ENCODE data around the gene TBL2. TPM values are rescaled to one million over a fixed set of nuclear protein-coding genes. Genes with fewer than 3 reads are reported as not detected.
"Not testable (repeated sequence)": the region's sequence is repeated elsewhere in the genome, so short reads cannot be mapped to it uniquely, and the experiment has no call there.

TBL2 gene
- total and polyA plus RNA-seq, 7 experiments from 2014 or later: 19.2 to 40.9 (median 29.0) TPM

DNA sequence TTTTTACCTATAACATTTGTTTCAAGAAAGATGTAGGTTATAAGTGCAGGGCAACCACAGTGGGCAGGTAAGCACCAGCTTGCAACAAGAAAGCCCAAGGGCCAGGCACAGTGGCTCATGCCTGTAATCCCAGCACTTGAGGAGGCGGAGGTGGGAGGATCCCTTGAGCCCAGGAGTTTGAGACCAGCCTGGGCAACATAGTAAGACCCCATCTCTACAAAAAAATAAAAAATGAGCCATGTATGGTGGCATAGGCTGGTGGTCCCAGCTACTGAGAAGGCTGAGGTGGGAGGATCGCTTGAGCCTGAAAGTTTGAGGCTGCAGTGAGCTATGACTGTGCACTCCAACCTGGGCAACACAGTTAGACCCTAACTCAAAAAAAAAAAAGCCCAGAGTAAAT lies 33.7 kb downstream of the TBL2 start:
- Mint-ChIP-seq H3K36me3 (peaks cover 5 to 34% (median 18%) of the 10 kb centered on the region in 5 donors), H3K4me1 (peaks cover 20 to 46% (median 31%) of the 10 kb centered on the region in 7 donors), H3K9me3 (no peaks in the 10 kb centered on the region), H3K27me3 (no peaks in the 10 kb centered on the region), H3K4me3 (no peak overlapping the region), H3K27ac (peak overlapping the region in 1 of 9 donors; percentile 48)
- intact Hi-C loops (cut with micrococcal nuclease): no loop called here
- no peak for ATAC-seq
- CTCF ChIA-PET: no interaction called here
- POLR2A ChIA-PET: interaction anchor here (0.9 kb wide), 1 partner anchor 22 kb away, joined by 3 read pairs; no protein-coding TSS in a partner anchor
- H3K9me3 ChIP-seq (ENCODE audit: control insufficient read depth in 2 of 3, low read length in 3 of 3): no peaks in the 10 kb centered on the region
- H3K27ac ChIP-seq (ENCODE audit: low read depth, low read length): no peak overlapping the region
- H3K4me3 ChIP-seq (ENCODE audit: low read length): no peak overlapping the region
- peaks cover 16 to 67% (median 20%) of the 10 kb centered on the region in 3 experiments for H3K36me3 ChIP-seq (ENCODE audit: control insufficient read depth in 2 of 3, insufficient read depth in 3 of 3, low read length in 3 of 3)
- DNase-seq: no peak
- H3K27me3 ChIP-seq (ENCODE audit: control insufficient read depth in 2 of 2, insufficient read depth in 2 of 2, low read length in 2 of 2): no peaks in the 10 kb centered on the region
- peaks cover 0 to 6% of the 10 kb centered on the region in 2 donors for H3K4me1 ChIP-seq (ENCODE audit: control insufficient read depth in 2 of 2, insufficient read depth in 2 of 2, low read length in 2 of 2)

DNA sequence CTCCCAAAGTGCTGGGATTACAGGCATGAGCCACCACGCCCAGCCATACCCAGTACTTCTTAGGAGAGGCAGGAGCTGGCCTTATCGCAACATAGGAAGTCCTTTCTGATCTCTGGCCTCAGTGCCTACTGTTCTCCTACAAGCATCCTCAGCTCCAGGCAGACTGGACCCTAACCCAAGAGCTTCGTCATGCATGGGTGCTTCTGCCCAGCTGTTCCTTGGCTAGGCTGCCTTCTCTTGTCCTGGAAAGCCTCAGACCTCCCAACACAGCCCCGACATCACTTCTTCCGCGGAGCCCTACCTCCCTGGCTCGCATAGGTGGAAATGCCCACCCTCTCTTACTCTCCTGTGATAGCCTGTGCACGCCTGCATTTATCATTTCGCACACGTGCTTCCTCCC lies 36.7 kb downstream of the TBL2 start:
- DNase-seq (no peak), ATAC-seq (no peak)
- Histone ChIP-seq H3K36me3 (ENCODE audit: control insufficient read depth in 2 of 3, insufficient read depth in 3 of 3, low read length in 3 of 3) (peaks cover 31 to 76% (median 32%) of the 10 kb centered on the region in 3 experiments), H3K27me3 (ENCODE audit: control insufficient read depth in 2 of 2, insufficient read depth in 2 of 2, low read length in 2 of 2) (no peaks in the 10 kb centered on the region), H3K4me1 (ENCODE audit: control insufficient read depth in 2 of 2, insufficient read depth in 2 of 2, low read length in 2 of 2) (no peaks in the 10 kb centered on the region), H3K4me3 (ENCODE audit: low read length) (no peak overlapping the region), H3K9me3 (ENCODE audit: control insufficient read depth in 2 of 3, low read length in 3 of 3) (no peaks in the 10 kb centered on the region), H3K27ac (ENCODE audit: low read depth, low read length) (no peak overlapping the region)
- ChIA-PET POLR2A (no interaction called here), CTCF (no interaction called here)
- Mint-ChIP-seq H3K27me3 (no peaks in the 10 kb centered on the region), H3K36me3 (peaks cover 3 to 42% (median 24%) of the 10 kb centered on the region in 5 donors), H3K27ac (peak overlapping the region in 2 of 9 donors; percentile 61 to 77), H3K9me3 (no peaks in the 10 kb centered on the region), H3K4me1 (peaks cover 7 to 20% (median 12%) of the 10 kb centered on the region in 7 donors), H3K4me3 (no peak overlapping the region)
- intact Hi-C loops (cut with micrococcal nuclease): no loop called here

DNA sequence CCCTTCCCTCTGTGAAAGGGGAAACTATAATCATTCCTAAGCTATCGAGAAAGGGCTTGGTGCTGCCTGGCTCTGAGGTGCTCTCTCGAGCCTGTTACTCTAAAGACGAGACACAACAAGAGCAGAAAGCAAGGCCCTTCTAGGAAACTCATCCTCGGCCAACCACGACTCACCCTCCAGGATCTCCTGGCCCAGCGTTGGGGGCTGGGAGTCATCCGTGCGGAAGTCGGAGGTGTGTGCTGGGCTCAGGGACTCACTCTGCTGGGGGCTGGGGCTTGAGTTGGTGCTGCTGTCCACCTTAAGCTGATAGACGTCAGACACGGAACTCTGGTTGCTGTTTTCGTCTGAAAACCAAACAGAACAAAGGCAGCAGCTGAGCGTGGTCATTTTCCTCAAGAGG lies 38.7 kb downstream of the TBL2 start:
- Mint-ChIP-seq H3K4me3 (no peak overlapping the region), H3K9me3 (no peaks in the 10 kb centered on the region), H3K27me3 (no peaks in the 10 kb centered on the region), H3K4me1 (peaks cover 0 to 10% (median 5%) of the 10 kb centered on the region in 7 donors), H3K27ac (no peak overlapping the region), H3K36me3 (peaks cover 4 to 50% (median 25%) of the 10 kb centered on the region in 5 donors)
- Histone ChIP-seq H3K36me3 (ENCODE audit: control insufficient read depth in 2 of 3, insufficient read depth in 3 of 3, low read length in 3 of 3) (peaks cover 31 to 82% (median 32%) of the 10 kb centered on the region in 3 experiments), H3K9me3 (ENCODE audit: control insufficient read depth in 2 of 3, low read length in 3 of 3) (no peaks in the 10 kb centered on the region), H3K4me3 (ENCODE audit: low read length) (no peak overlapping the region), H3K4me1 (ENCODE audit: control insufficient read depth in 2 of 2, insufficient read depth in 2 of 2, low read length in 2 of 2) (no peaks in the 10 kb centered on the region), H3K27ac (ENCODE audit: low read depth, low read length) (no peak overlapping the region), H3K27me3 (ENCODE audit: control insufficient read depth in 2 of 2, insufficient read depth in 2 of 2, low read length in 2 of 2) (no peaks in the 10 kb centered on the region)
- DNase-seq (no peak), ATAC-seq (no peak)
- ChIA-PET CTCF (no interaction called here), POLR2A (interaction anchor here (1.5 kb wide), 1 partner anchor 18 kb away, joined by 6 read pairs; the partner anchor contains the start of gene BAZ1B)
- intact Hi-C loops (cut with micrococcal nuclease): no loop called here

DNA sequence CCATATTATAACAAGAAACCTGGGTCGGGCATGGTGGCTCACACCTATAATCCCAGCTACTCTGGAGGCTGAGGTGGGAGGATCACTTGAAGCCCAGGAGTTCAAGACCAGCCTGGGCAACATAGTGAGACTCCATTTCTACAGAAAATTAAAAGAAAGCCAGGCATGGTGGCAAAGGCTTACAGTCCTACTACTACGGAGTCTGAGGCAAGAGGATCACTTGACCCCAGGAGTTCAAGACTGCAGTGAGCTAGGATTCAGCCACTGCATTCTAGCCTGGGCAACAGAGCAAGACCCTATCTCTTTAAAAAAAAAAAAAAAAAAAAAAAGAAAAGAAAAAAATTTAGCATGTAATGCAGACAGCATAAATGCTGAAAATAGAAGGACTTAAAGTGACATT lies 39.9 kb downstream of the TBL2 start:
- DNase-seq; H3K4me1 Mint-ChIP-seq; H3K27me3 ChIP-seq (ENCODE audit: control insufficient read depth in 2 of 2, insufficient read depth in 2 of 2, low read length in 2 of 2); ATAC-seq; H3K9me3 Mint-ChIP-seq; H3K27ac ChIP-seq (ENCODE audit: low read depth, low read length); intact Hi-C loops (cut with micrococcal nuclease); H3K4me1 ChIP-seq (ENCODE audit: control insufficient read depth in 2 of 2, insufficient read depth in 2 of 2, low read length in 2 of 2); H3K27me3 Mint-ChIP-seq; H3K4me3 Mint-ChIP-seq; H3K4me3 ChIP-seq (ENCODE audit: low read length); H3K9me3 ChIP-seq (ENCODE audit: control insufficient read depth in 2 of 3, low read length in 3 of 3): not testable (repeated sequence)
- H3K36me3 ChIP-seq (ENCODE audit: control insufficient read depth in 2 of 3, insufficient read depth in 3 of 3, low read length in 3 of 3): peaks cover 31 to 78% (median 32%) of the 10 kb centered on the region in 3 experiments
- CTCF ChIA-PET: interaction anchor here (0.5 kb wide), 1 partner anchor 12 kb away, joined by 4 read pairs; no protein-coding TSS in a partner anchor
- POLR2A ChIA-PET: interaction anchor here (0.9 to 1.5 kb wide), 2 partner anchors 16 kb away, joined by 3 to 6 read pairs; partner anchors contain the start of gene BAZ1B
- Mint-ChIP-seq H3K27ac (peak overlapping the region in 2 of 9 donors; percentile 21 to 57), H3K36me3 (peaks cover 4 to 46% (median 25%) of the 10 kb centered on the region in 5 donors)

DNA sequence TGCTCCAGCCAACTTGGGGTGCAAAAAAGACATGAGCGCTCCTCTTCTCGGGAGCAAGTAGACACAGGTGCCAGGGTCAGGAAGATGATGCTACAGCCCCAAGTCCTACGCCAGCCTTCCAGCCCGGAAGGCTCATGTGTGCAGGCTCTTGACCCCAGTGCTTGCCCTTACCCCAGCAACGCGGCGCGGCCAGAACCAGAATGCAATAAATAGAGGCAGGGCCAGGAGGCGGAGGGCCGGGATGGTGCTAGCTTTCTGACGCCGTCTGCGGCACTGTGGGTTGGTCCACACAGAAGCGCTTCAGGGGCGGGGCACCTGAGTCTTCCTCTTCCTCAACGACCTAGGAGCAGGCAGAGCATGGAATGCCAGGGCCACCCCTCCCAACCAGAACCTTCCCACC lies 41.3 kb downstream of the TBL2 start:
- intact Hi-C loops (cut with micrococcal nuclease): no loop called here
- H3K36me3 ChIP-seq (ENCODE audit: control insufficient read depth in 2 of 3, insufficient read depth in 3 of 3, low read length in 3 of 3): peaks cover 20 to 63% (median 25%) of the 10 kb centered on the region in 3 experiments
- H3K9me3 ChIP-seq (ENCODE audit: control insufficient read depth in 2 of 3, low read length in 3 of 3): no peaks in the 10 kb centered on the region
- H3K27ac Mint-ChIP-seq: peak overlapping the region in 2 of 9 donors; percentile 19 to 43
- peaks cover 4 to 41% (median 22%) of the 10 kb centered on the region in 5 donors for H3K36me3 Mint-ChIP-seq
- no peaks in the 10 kb centered on the region for H3K9me3 Mint-ChIP-seq
- ChIA-PET POLR2A (no interaction called here), CTCF (interaction anchor here (0.8 kb wide), 1 partner anchor 41 kb away, joined by 3 read pairs; the partner anchor contains the start of gene TBL2)
- H3K4me1 ChIP-seq (ENCODE audit: control insufficient read depth in 2 of 2, insufficient read depth in 2 of 2, low read length in 2 of 2): no peaks in the 10 kb centered on the region
- ATAC-seq: no peak
- no peak overlapping the region for H3K4me3 ChIP-seq (ENCODE audit: low read length)
- H3K27ac ChIP-seq (ENCODE audit: low read depth, low read length): no peak overlapping the region
- H3K4me1 Mint-ChIP-seq: peaks cover 0 to 3% (median 0%) of the 10 kb centered on the region in 7 donors
- H3K27me3 ChIP-seq (ENCODE audit: control insufficient read depth in 2 of 2, insufficient read depth in 2 of 2, low read length in 2 of 2): no peaks in the 10 kb centered on the region
- H3K27me3 Mint-ChIP-seq: no peaks in the 10 kb centered on the region
- no peak overlapping the region for H3K4me3 Mint-ChIP-seq
- no peak for DNase-seq

- H3K36me3 Mint-ChIP-seq: peaks cover 4 to 35% (median 19%) of the 10 kb centered on the region in 5 donors
- no peaks in the 10 kb centered on the region for H3K4me1 ChIP-seq (ENCODE audit: control insufficient read depth in 2 of 2, insufficient read depth in 2 of 2, low read length in 2 of 2)
- H3K4me3 ChIP-seq (ENCODE audit: low read length): no peak overlapping the region
- no peaks in the 10 kb centered on the region for H3K27me3 ChIP-seq (ENCODE audit: control insufficient read depth in 2 of 2, insufficient read depth in 2 of 2, low read length in 2 of 2)
- ATAC-seq (no peak), DNase-seq (no peak)
- H3K27ac Mint-ChIP-seq: peak overlapping the region in 1 of 9 donors; percentile 8
- peaks cover 0 to 2% (median 0%) of the 10 kb centered on the region in 7 donors for H3K4me1 Mint-ChIP-seq
- no peaks in the 10 kb centered on the region for H3K27me3 Mint-ChIP-seq
- no peaks in the 10 kb centered on the region for H3K9me3 Mint-ChIP-seq
- no peaks in the 10 kb centered on the region for H3K9me3 ChIP-seq (ENCODE audit: control insufficient read depth in 2 of 3, low read length in 3 of 3)
- H3K4me3 Mint-ChIP-seq: no peak overlapping the region
- H3K36me3 ChIP-seq (ENCODE audit: control insufficient read depth in 2 of 3, insufficient read depth in 3 of 3, low read length in 3 of 3): peaks cover 17 to 57% (median 21%) of the 10 kb centered on the region in 3 experiments
- ChIA-PET POLR2A (no interaction called here), CTCF (interaction anchor here (0.8 kb wide), 1 partner anchor 42 kb away, joined by 3 read pairs; the partner anchor contains the start of gene TBL2)
- intact Hi-C loops (cut with micrococcal nuclease): no loop called here
- no peak overlapping the region for H3K27ac ChIP-seq (ENCODE audit: low read depth, low read length)
Observed at GRCh38 chr7:73536479-73536878, 41.9 kb downstream of the TBL2 start.

DNA sequence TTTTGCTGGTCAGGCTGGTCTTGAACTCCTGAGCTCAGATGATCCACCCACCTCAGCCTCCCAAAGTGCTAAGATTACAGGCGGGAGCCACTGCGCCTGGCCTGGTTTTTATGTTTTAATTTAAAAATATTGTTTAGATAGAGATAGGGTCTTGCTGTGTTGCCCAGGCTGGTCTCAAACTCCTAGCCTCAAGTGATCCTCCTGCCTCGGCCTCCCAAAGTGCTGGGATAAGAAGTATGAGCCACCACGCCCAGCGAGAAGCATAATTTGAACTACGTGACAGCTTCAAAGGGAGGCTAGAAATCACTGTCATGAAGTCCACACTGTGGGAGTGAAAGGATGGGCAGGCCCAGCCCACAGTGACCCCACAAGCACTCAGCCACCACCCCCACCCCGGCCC lies 42.5 kb downstream of the TBL2 start:
- H3K4me3 ChIP-seq (ENCODE audit: low read length); ATAC-seq; H3K27me3 ChIP-seq (ENCODE audit: control insufficient read depth in 2 of 2, insufficient read depth in 2 of 2, low read length in 2 of 2); H3K4me1 ChIP-seq (ENCODE audit: control insufficient read depth in 2 of 2, insufficient read depth in 2 of 2, low read length in 2 of 2); DNase-seq; H3K27ac ChIP-seq (ENCODE audit: low read depth, low read length); H3K9me3 Mint-ChIP-seq; intact Hi-C loops (cut with micrococcal nuclease); H3K27me3 Mint-ChIP-seq; H3K4me1 Mint-ChIP-seq; POLR2A ChIA-PET; H3K4me3 Mint-ChIP-seq; H3K9me3 ChIP-seq (ENCODE audit: control insufficient read depth in 2 of 3, low read length in 3 of 3): not testable (repeated sequence)
- H3K36me3 Mint-ChIP-seq: peaks cover 4 to 31% (median 16%) of the 10 kb centered on the region in 5 donors
- CTCF ChIA-PET: interaction anchor here (0.6 kb wide), 1 partner anchor 12 kb away, joined by 8 read pairs; no protein-coding TSS in a partner anchor
- peaks cover 17 to 53% (median 21%) of the 10 kb centered on the region in 3 experiments for H3K36me3 ChIP-seq (ENCODE audit: control insufficient read depth in 2 of 3, insufficient read depth in 3 of 3, low read length in 3 of 3)
- H3K27ac Mint-ChIP-seq: peak overlapping the region in 1 of 9 donors; percentile 31
